Tibial nerve (tissue), 4 donors: ENCODE data around the gene HOXD10. TPM values are rescaled to one million over a fixed set of nuclear protein-coding genes. Genes with fewer than 3 reads are reported as not detected.
A peak's percentile ranks its signal among the peaks of the same experiment; 100 is the strongest.

Experiments used
- DNase-seq, 2 donors: peaks; one replicate each; pipeline ENCODE4 v3.0.0-alpha.2; 2019; ENCODE audit warnings: low spot score in 2 of 2
- H3K27ac ChIP-seq, 4 donors: fragments of 200-600 bp; sonication (generic) in 3 of 4; one replicate each; pipeline ENCODE4 v1.5.1; 2017 to 2019; ENCODE audit warnings: mild to moderate bottlenecking in 1 of 4
- H3K27me3 ChIP-seq, 2 donors: fragments of 200-600 bp; sonication (generic) in 1 of 2; one replicate each; pipeline versions ENCODE4 v1.5.1 to v1.6.0; 2017 to 2019
- H3K36me3 ChIP-seq, 3 donors: fragments of 200-600 bp; sonication (generic); one replicate each; pipeline ENCODE4 v1.5.1; 2018 to 2019
- H3K4me1 ChIP-seq, 4 donors: fragments of 200-600 bp; sonication (generic) in 3 of 4; one replicate each; pipeline ENCODE4 v1.5.1; 2017 to 2019
- H3K4me3 ChIP-seq, 4 donors: fragments of 200-600 bp; sonication (generic) in 3 of 4; one replicate each; pipeline ENCODE4 v1.5.1; 2017 to 2019; ENCODE audit warnings: mild to moderate bottlenecking in 1 of 4, moderate library complexity in 1 of 4
- H3K9me3 ChIP-seq, 4 donors: fragments of 200-600 bp; sonication (generic) in 3 of 4; one replicate each; pipeline ENCODE4 v1.5.1; 2017 to 2019
- CTCF ChIP-seq, 5 experiments: fragments of 200-600 bp in 3 of 5; fragments of 450-650 bp in 2 of 5; sonication (generic) in 3 of 5; IDR thresholded peaks; one replicate each; pipeline ENCODE4 v1.5.1; 2016 to 2019; ENCODE audit warnings: antibody characterized with exemption in 5 of 5, mild to moderate bottlenecking in 3 of 5, moderate library complexity in 2 of 5
- EP300 ChIP-seq, 2 donors: sonication (generic); formaldehyde crosslinking; IDR thresholded peaks; one replicate each; pipeline ENCODE4 v1.6.1; 2017; ENCODE audit warnings: antibody characterized with exemption in 2 of 2, mild to moderate bottlenecking in 1 of 2
- POLR2A ChIP-seq, 2 donors: fragments of 450-650 bp; IDR thresholded peaks; one replicate each; pipeline ENCODE4 v1.6.1; 2017; ENCODE audit warnings: antibody characterized with exemption in 2 of 2, mild to moderate bottlenecking in 2 of 2, moderate library complexity in 2 of 2
- WGBS, 2 donors: methylation state at CpG; one replicate each; pipeline ENCODE4 v1.1.5; 2018; 5-methylcytosine and 5-hydroxymethylcytosine counted together
- total RNA-seq, 4 donors: library from RNA; depleted of rRNA; stranded (reverse); fragments of >200 nt; gene quantifications; one replicate each; pipeline ENCODE4 v1.1.0, GENCODE V29; 2016

The HOXD10 gene
- total RNA-seq, 4 donors from 2014 or later = 0.39 to 2.1 (median 1.1) TPM

- Histone ChIP-seq H3K27me3 (peaks cover 0 to 76% of the 10 kb centered on the region in 2 donors), H3K4me1 (peaks cover 0 to 57% (median 5%) of the 10 kb centered on the region in 4 donors), H3K9me3 (no peaks in the 10 kb centered on the region), H3K4me3 (peak overlapping the region in 1 of 4 donors; percentile 64), H3K36me3 (no peaks in the 10 kb centered on the region), H3K27ac (peak overlapping the region in 2 of 4 donors; percentile 10 to 94)
- 76 to 78% methylated on average over 4 of the region's 4 CpGs for WGBS, 2 donors
- DNase-seq = no peak
- no peak for TF ChIP-seq CTCF (IDR thresholded peaks at IDR 0.05)
Observed at GRCh38 chr2:176131848-176132158, 15.2 kb downstream of the HOXD10 start.

- 70 to 75% methylated on average over 33 of the region's 33 CpGs for WGBS, 2 donors
- peaks cover 0 to 58% (median 3%) of the 10 kb centered on the region in 4 donors for H3K4me1 ChIP-seq
- TF ChIP-seq POLR2A (IDR thresholded peaks at IDR 0.05) (no peak), EP300 (IDR thresholded peaks at IDR 0.05) (no peak), CTCF (IDR thresholded peaks at IDR 0.05) (no peak)
- peaks cover 0 to 77% of the 10 kb centered on the region in 2 donors for H3K27me3 ChIP-seq
- DNase-seq = no peak
- H3K27ac ChIP-seq = peak overlapping the region in 2 of 4 donors; percentile 10 to 94
- H3K4me3 ChIP-seq = peak overlapping the region in 2 of 4 donors; percentile 20 to 64
- no peaks in the 10 kb centered on the region for H3K9me3 ChIP-seq
- no peaks in the 10 kb centered on the region for H3K36me3 ChIP-seq
Observed at GRCh38 chr2:176132205-176133171, 15.9 kb downstream of the HOXD10 start.

DNA sequence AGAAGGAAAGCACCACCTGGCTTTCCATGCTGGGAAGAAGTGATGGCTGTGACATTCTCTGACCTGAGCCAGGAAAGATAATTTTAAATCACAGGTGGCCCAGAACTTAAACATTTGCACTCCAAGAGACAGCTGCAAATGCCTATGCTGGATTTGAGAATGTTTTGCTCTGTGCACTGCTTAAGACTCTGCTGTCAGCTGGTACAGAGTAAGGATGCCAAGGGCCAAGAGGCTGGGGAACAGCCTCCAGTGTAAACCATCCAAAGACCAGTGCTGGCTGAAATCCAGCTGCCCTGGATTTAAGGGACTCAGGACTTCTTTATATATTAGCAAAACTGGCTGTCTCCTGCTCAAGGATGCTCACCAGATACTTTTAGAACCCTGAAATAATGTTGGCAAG, 16.8 kb downstream of the HOXD10 start:
- Histone ChIP-seq H3K4me1 (peaks cover 0 to 54% (median 2%) of the 10 kb centered on the region in 4 donors), H3K4me3 (no peak overlapping the region), H3K27ac (no peak overlapping the region), H3K36me3 (no peaks in the 10 kb centered on the region), H3K27me3 (peaks cover 0 to 77% of the 10 kb centered on the region in 2 donors), H3K9me3 (no peaks in the 10 kb centered on the region)
- TF ChIP-seq CTCF (IDR thresholded peaks at IDR 0.05) = no peak
- no peak for TF ChIP-seq POLR2A (IDR thresholded peaks at IDR 0.05)
- no peak for TF ChIP-seq EP300 (IDR thresholded peaks at IDR 0.05)
- DNase-seq = no peak

DNA sequence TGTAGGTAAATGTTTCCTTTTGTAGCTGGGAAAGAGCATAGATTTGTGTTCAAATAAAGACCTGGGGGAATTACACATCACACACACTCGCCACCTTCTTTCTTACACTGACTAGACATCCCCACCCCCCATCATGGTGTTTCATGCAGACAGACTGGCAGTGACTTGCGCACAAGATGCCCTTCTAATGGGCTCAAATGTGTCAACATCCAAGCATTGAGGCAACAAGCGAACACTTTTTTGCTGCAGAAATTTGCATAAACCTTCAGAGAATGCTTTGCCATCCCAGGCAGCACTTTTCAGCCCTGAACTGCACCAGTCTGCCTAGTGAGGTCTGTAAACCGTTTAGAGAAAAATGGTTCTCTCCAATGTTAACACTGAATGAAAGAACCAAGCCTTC, 17.5 kb downstream of the HOXD10 start:
- DNase-seq = no peak
- TF ChIP-seq POLR2A (IDR thresholded peaks at IDR 0.05) = no peak
- no peak for TF ChIP-seq EP300 (IDR thresholded peaks at IDR 0.05)
- TF ChIP-seq CTCF (IDR thresholded peaks at IDR 0.05) = no peak
- Histone ChIP-seq H3K4me1 (peaks cover 0 to 49% (median 2%) of the 10 kb centered on the region in 4 donors), H3K27me3 (peaks cover 0 to 77% of the 10 kb centered on the region in 2 donors), H3K36me3 (no peaks in the 10 kb centered on the region), H3K4me3 (no peak overlapping the region), H3K9me3 (no peaks in the 10 kb centered on the region), H3K27ac (peak overlapping the region in 1 of 4 donors; percentile 90)
- 79 to 80% methylated on average over 4 of the region's 4 CpGs for WGBS, 2 donors

DNA sequence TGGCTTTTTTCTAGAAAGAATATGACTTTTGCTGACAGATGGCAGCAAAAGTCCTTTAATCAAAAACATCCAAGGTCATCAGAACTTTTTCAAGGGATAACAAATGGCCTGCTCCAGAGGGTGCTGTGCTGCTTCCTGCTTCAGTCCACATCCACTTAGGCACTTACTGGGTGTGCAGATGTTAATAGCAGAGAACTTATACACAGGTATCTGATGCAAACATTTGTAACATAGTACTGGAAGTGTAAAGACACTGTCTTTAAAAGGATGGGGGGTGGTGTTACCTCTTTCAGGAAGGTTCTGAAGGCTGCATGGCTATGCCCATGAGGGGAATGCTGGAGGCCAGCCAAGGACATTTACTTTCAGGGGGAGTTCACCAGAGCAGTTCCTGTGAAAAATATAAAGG, 18.5 kb downstream of the HOXD10 start:
- no peak for DNase-seq
- TF ChIP-seq POLR2A (IDR thresholded peaks at IDR 0.05) = no peak
- peak in 1 of 5 experiments; percentile 9 for TF ChIP-seq CTCF (IDR thresholded peaks at IDR 0.05)
- Histone ChIP-seq H3K4me3 (peak overlapping the region in 1 of 4 donors; percentile 70), H3K9me3 (no peaks in the 10 kb centered on the region), H3K27ac (peak overlapping the region in 2 of 4 donors; percentile 87 to 90), H3K27me3 (peaks cover 0 to 80% of the 10 kb centered on the region in 2 donors), H3K4me1 (peaks cover 0 to 49% (median 2%) of the 10 kb centered on the region in 4 donors), H3K36me3 (no peaks in the 10 kb centered on the region)
